NCI-H146 (cell line): Measurements from ENCODE around the gene TLR8.
A peak's percentile ranks its signal among the peaks of the same experiment; 100 is the strongest.

Experiments
- DNase-seq: peaks from one replicate; lab custom pipeline; 2025; lab: John Stamatoyannopoulos, UW

Gene TLR8

GRCh38 chrX:12966151-12966550, 59.7 kb downstream of the TLR8 start:
- DNase-seq: no peak

- no peak for DNase-seq
Measured at GRCh38 chrX:12967711-12968465, 61.5 kb downstream of the TLR8 start.

GRCh38 chrX:12970691-12971202, 64.3 kb downstream of the TLR8 start:
- DNase-seq: peak; percentile 86

GRCh38 chrX:12971282-12972003, 65.0 kb downstream of the TLR8 start:
- no peak for DNase-seq

- no peak for DNase-seq
Measured at GRCh38 chrX:12972243-12972642, 65.8 kb downstream of the TLR8 start.
